ENCODE data around the gene IL17F.
A peak's percentile ranks its signal among the peaks of the same experiment; 100 is the strongest.

Gene IL17F

GRCh38 chr6:52244400-52244799 is at the start of gene IL17F:
Gene IL17F, minus strand, starts transcription at chr6:52244500. Its CDS starts 71 bp downstream, at chr6:52244429.
- DNase-seq, result no peak

GRCh38 chr6:52293067-52293466 is 48.8 kb upstream of the IL17F start:
- peak; percentile 91 for DNase-seq

GRCh38 chr6:52288841-52289240 is 44.5 kb upstream of the IL17F start:
- no peak for DNase-seq

GRCh38 chr6:52288216-52288615 is 43.9 kb upstream of the IL17F start:
- DNase-seq, result no peak

- DNase-seq, result peak; percentile 94
These were observed 42.6 kb upstream of the IL17F start for GRCh38 chr6:52286798-52287432.

- DNase-seq, result peak; percentile 86
These were observed 41.1 kb upstream of the IL17F start for GRCh38 chr6:52285177-52286068.

GRCh38 chr6:52284460-52285176 is 40.3 kb upstream of the IL17F start, which contains the start of gene MCM3:
Gene MCM3, minus strand, starts transcription at chr6:52284742. Its CDS starts 68 bp downstream, at chr6:52284674.
- peak; percentile 100 for DNase-seq

- DNase-seq, result peak; percentile 90
These were observed 39.8 kb upstream of the IL17F start for GRCh38 chr6:52284131-52284459.

GRCh38 chr6:52283111-52283510 is 38.8 kb upstream of the IL17F start:
- peak; percentile 20 for DNase-seq

GRCh38 chr6:52276130-52276529 is 31.8 kb upstream of the IL17F start:
- no peak for DNase-seq

- DNase-seq, result no peak
These were observed 27.7 kb upstream of the IL17F start for GRCh38 chr6:52271852-52272460.

- peak; percentile 69 for DNase-seq
These were observed 19.6 kb upstream of the IL17F start for GRCh38 chr6:52263709-52264540.

GRCh38 chr6:52262620-52263344 is 18.5 kb upstream of the IL17F start:
- DNase-seq, result no peak

- peak; percentile 58 for DNase-seq
These were observed 16.9 kb upstream of the IL17F start for GRCh38 chr6:52261229-52261628.

- peak; percentile 13 for DNase-seq
These were observed 16.3 kb upstream of the IL17F start for GRCh38 chr6:52260634-52261033.

- DNase-seq, result no peak
These were observed 11.1 kb upstream of the IL17F start for GRCh38 chr6:52255434-52255833.

GRCh38 chr6:52254731-52255378 is 10.6 kb upstream of the IL17F start:
- no peak for DNase-seq

- peak; percentile 22 for DNase-seq
These were observed 9.2 kb upstream of the IL17F start for GRCh38 chr6:52253494-52253893.

GRCh38 chr6:52251113-52251512 is 6.8 kb upstream of the IL17F start:
- DNase-seq, result no peak

- no peak for DNase-seq
These were observed 4.8 kb upstream of the IL17F start for GRCh38 chr6:52249078-52249477.

GRCh38 chr6:52245425-52245824 is 1.1 kb upstream of the IL17F start:
- DNase-seq, result no peak

Data from NCI-H69 (cell line).